Measurements from ENCODE around the gene MYF6. TPM values are rescaled to one million over a fixed set of nuclear protein-coding genes. Genes with fewer than 3 reads are reported as not detected.

The MYF6 gene
- total RNA-seq, 1 donor from 2014 or later: not detected

DNA sequence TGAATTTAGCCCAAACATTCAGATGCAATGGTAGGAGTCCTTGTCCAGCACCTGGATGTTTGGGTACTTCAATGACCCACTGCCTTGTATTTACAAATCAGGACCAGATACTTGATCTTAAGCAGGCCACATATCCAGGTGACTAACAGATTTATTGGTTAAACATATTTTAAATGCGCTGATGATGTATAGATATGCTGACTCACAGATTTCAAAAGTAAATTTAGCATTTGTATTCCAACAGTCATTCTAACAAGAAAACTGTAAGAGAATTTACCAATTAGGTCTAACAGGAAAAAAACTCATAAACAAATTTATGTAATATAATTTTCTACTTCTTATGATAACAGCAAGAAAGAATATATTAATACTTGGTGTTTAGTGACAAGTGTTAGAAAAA is 29.4 kb upstream of the MYF6 start:
- H3K27me3 ChIP-seq (ENCODE audit: control insufficient read depth, insufficient read depth, low read length): no peaks in the 10 kb centered on the region
- DNase-seq (ENCODE audit: low read depth): no peak
- no peaks in the 10 kb centered on the region for H3K36me3 ChIP-seq (ENCODE audit: control insufficient read depth, insufficient read depth, low read length)
- no peak overlapping the region for H3K4me3 ChIP-seq (ENCODE audit: low read depth, low read length)
- TF ChIP-seq, protein P1, sequence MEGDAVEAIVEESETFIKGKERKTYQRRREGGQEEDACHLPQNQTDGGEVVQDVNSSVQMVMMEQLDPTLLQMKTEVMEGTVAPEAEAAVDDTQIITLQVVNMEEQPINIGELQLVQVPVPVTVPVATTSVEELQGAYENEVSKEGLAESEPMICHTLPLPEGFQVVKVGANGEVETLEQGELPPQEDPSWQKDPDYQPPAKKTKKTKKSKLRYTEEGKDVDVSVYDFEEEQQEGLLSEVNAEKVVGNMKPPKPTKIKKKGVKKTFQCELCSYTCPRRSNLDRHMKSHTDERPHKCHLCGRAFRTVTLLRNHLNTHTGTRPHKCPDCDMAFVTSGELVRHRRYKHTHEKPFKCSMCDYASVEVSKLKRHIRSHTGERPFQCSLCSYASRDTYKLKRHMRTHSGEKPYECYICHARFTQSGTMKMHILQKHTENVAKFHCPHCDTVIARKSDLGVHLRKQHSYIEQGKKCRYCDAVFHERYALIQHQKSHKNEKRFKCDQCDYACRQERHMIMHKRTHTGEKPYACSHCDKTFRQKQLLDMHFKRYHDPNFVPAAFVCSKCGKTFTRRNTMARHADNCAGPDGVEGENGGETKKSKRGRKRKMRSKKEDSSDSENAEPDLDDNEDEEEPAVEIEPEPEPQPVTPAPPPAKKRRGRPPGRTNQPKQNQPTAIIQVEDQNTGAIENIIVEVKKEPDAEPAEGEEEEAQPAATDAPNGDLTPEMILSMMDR (IDR thresholded peaks at IDR 0.05; ENCODE audit: insufficient read depth, low read length, poor library complexity, severe bottlenecking): no peak

DNA sequence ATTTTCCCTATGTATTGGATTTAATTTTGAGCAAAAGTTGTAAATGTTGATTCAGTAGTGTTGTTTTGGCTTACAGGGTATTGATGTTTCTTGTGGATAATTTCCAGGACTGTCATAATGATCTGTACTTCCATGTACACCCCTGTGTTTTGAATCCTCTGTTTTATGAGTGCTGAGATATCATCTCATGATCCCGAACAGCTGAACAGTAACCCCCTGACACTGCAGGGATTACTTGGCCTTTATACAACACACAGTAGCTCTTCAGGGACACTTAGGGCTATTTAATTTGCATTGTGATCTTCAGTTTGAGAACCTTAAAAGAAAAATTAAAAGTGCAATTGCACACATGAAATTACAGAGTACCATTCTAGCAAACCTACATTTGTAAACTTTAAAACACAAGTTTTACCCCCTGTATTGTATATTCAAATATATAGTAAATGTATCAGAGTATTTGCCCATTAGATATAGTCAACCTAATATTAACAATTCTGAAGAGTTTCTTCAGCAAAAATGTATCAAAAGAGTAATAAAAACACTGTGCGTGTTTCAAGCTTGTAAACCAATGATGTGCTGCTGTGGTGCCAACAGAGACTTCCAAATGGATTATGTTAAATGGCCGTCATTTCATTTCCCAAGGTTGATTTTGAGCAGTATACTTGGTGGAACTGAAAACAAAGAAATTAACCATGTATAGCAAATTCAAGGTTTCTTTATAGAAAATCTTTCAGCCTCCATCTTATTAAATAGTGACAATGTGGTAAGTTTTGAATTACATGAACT is 27.9 kb upstream of the MYF6 start:
- H3K27me3 ChIP-seq (ENCODE audit: control insufficient read depth, insufficient read depth, low read length): no peaks in the 10 kb centered on the region
- TF ChIP-seq, protein P1 (IDR thresholded peaks at IDR 0.05; ENCODE audit: insufficient read depth, low read length, poor library complexity, severe bottlenecking): no peak
- no peak for DNase-seq (ENCODE audit: low read depth)

DNA sequence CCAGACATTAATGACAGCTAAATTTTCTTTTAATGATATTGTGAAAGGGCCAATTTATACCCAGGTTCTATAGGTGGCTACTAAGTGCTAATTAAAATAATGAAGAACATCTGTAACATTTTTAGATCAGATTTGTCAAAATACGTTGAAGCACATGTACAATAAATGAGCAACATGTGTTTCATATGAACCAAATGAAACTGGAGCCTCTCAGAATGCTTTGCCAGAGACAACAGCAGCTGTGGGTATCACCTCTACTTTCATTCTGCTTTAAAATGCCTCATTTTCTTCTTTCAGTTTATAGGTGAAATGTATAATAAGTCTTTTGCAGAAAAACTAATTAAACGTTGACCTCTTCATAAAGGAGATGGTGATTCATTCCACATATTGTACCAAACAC is 26.1 kb upstream of the MYF6 start:
- DNase-seq (ENCODE audit: low read depth): no peak
- no peak overlapping the region for H3K4me3 ChIP-seq (ENCODE audit: low read depth, low read length)
- TF ChIP-seq, protein P1 (IDR thresholded peaks at IDR 0.05; ENCODE audit: insufficient read depth, low read length, poor library complexity, severe bottlenecking): no peak
- no peaks in the 10 kb centered on the region for H3K27me3 ChIP-seq (ENCODE audit: control insufficient read depth, insufficient read depth, low read length)
- H3K36me3 ChIP-seq (ENCODE audit: control insufficient read depth, insufficient read depth, low read length): no peaks in the 10 kb centered on the region

More for the DNA sequence above, 27.9 kb upstream of the MYF6 start:
- H3K4me3 ChIP-seq (ENCODE audit: low read depth, low read length): no peak overlapping the region
- no peaks in the 10 kb centered on the region for H3K36me3 ChIP-seq (ENCODE audit: control insufficient read depth, insufficient read depth, low read length)

DNA sequence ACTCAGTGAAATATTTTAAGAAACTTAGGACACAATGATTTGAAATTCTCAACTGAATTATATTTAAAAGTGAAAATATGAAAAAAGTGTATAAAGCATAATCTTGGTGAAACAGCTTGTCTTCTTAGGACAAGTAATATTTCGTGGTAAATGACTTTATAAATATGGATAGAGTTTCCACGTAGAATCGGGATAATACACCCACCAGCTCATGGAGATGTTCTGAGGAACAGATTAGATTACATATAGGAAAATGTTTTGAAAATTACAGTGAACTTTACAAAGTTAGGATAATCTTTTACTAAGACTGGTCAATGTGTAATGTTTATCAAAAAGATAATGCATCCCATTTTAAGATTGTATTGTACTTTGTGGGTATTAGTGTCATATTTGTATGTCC is 25.6 kb upstream of the MYF6 start:
- no peaks in the 10 kb centered on the region for H3K36me3 ChIP-seq (ENCODE audit: control insufficient read depth, insufficient read depth, low read length)
- H3K27me3 ChIP-seq (ENCODE audit: control insufficient read depth, insufficient read depth, low read length): no peaks in the 10 kb centered on the region
- TF ChIP-seq, protein P1 (IDR thresholded peaks at IDR 0.05; ENCODE audit: insufficient read depth, low read length, poor library complexity, severe bottlenecking): no peak
- no peak overlapping the region for H3K4me3 ChIP-seq (ENCODE audit: low read depth, low read length)
- no peak for DNase-seq (ENCODE audit: low read depth)

DNA sequence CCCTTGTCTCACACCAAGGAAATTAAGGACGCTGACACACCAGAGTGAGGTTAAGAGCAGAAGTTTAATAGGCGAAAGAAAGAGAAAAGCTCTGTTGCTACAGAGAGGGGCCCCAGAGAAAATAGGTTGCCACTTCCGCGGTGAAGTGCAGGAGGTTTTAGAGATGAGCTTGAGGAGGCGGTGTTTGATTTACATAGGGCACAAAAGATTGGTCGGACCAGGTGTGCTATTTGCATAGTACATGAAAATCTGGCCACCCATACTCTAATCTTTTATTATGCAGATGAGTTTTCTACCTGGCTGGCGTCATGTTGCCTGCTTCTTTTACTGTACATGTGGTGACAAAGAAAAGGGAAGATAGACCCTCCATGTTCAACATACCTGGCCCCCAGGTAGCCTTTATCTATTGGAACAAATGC is 23.3 kb upstream of the MYF6 start:
- DNase-seq (ENCODE audit: low read depth): no peak
- Histone ChIP-seq H3K36me3 (ENCODE audit: control insufficient read depth, insufficient read depth, low read length) (no peaks in the 10 kb centered on the region), H3K4me3 (ENCODE audit: low read depth, low read length) (no peak overlapping the region), H3K27me3 (ENCODE audit: control insufficient read depth, insufficient read depth, low read length) (no peaks in the 10 kb centered on the region)
- TF ChIP-seq, protein P1 (IDR thresholded peaks at IDR 0.05; ENCODE audit: insufficient read depth, low read length, poor library complexity, severe bottlenecking): no peak

DNA sequence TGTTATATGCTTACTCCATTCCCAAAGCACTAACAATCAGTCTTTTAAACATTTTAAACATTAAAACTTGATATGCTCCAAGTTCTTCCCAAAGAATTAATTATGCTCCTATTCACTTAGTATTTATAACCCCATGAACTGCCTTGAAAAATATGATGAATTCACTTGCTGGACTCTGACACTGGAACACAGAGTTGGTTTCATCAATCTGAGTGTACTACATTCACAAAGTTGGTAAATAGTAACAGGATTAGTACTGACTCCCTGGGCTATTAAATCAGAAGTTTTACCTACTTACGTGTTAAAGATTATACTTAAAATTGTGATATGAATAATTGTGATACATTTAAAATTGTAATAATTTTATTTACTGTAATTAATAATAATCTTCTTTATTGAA is 17.3 kb upstream of the MYF6 start:
- TF ChIP-seq, protein P1 (IDR thresholded peaks at IDR 0.05; ENCODE audit: insufficient read depth, low read length, poor library complexity, severe bottlenecking): no peak
- H3K27me3 ChIP-seq (ENCODE audit: control insufficient read depth, insufficient read depth, low read length): no peaks in the 10 kb centered on the region
- no peak overlapping the region for H3K4me3 ChIP-seq (ENCODE audit: low read depth, low read length)
- no peak for DNase-seq (ENCODE audit: low read depth)
- no peaks in the 10 kb centered on the region for H3K36me3 ChIP-seq (ENCODE audit: control insufficient read depth, insufficient read depth, low read length)
